Pons (tissue), 1 donor: ENCODE results near the gene SCART1.
"Not testable (repeated sequence)": the region's sequence is repeated elsewhere in the genome, so short reads cannot be mapped to it uniquely, and the experiment has no call there.

Experiments used
- DNase-seq: peaks from one replicate; pipeline ENCODE4 v3.0.0-alpha.2; 2016; ENCODE audit warnings: low spot score

SCART1 gene

DNA sequence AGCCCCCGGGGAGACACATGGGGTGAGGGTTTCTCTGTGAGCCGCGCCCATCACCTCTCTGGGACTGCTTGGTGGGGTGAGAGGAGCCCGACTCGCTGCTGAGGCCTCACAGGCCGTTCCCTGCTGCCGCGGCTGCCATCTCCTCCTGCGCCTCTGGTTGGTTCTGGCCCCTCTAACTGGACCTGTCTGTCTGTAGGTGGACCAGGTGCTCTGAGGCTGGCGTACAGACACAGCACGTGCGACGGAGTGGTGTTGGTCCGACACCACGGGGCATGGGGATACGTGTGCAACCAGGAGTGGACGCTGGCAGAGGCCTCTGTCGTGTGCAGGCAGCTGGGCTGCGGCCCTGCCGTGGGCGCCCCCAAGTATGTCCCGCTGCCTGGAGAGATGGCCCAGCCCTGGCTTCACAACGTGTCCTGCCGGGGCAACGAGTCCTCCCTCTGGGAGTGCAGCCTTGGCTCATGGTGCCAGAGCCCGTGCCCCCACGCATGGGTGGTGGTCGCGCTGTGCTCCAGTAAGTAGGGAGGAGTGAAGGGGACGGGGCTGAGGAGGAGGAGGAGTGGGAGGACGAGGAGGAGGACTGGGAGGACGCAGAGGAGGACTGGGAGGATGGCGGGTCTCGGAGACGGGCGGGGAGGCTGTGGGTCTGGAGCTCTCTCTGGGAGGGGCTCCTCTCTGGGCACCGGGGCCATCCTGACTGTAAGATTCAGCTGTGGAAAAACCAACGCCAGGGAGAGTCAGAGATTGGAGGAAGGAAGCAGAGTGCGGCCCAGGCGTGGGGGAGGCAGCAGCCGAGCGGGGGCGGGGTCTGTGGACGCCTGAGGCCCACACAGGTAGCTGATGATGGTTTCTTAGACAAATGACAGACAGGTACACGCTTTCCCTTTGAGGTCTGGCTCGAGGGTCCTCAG lies 2.6 kb downstream of the SCART1 start:
- no peak for DNase-seq

GRCh38 chr10:133457100-133457841 lies 3.5 kb downstream of the SCART1 start:
- no peak for DNase-seq

DNA sequence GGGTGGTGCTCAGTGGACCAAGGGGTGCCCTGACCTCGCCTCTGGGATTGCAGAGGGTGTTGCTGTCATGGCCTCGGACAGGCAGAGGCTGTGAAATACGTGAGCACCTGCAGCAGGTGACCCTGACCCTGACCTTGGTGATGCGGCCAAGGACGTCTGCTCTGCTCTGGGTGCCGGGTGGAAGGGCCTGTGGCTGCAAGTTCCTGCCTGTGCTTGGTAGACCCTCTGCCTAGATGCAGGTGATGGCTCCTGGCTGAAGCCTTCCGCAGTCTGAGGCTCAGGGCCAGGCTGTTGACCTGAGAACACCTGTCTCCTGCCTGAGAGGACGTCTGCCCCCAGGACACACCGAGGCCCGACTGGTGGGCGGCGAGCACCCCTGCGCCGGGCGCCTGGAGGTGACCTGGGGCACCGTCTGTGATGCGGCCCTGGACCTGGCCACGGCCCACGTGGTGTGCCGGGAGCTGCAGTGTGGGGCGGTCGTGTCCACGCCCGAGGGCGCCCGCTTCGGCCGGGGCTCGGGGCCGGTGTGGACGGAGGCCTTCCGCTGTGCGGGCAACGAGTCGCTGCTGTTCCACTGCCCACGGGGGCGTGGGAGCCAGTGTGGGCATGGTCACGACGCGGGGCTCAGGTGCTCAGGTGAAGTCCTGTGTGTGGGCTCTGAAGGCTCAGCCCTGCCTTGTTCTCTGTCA lies 4.4 kb downstream of the SCART1 start:
- no peak for DNase-seq

GRCh38 chr10:133458710-133459453 lies 5.1 kb downstream of the SCART1 start:
- no peak for DNase-seq

DNA sequence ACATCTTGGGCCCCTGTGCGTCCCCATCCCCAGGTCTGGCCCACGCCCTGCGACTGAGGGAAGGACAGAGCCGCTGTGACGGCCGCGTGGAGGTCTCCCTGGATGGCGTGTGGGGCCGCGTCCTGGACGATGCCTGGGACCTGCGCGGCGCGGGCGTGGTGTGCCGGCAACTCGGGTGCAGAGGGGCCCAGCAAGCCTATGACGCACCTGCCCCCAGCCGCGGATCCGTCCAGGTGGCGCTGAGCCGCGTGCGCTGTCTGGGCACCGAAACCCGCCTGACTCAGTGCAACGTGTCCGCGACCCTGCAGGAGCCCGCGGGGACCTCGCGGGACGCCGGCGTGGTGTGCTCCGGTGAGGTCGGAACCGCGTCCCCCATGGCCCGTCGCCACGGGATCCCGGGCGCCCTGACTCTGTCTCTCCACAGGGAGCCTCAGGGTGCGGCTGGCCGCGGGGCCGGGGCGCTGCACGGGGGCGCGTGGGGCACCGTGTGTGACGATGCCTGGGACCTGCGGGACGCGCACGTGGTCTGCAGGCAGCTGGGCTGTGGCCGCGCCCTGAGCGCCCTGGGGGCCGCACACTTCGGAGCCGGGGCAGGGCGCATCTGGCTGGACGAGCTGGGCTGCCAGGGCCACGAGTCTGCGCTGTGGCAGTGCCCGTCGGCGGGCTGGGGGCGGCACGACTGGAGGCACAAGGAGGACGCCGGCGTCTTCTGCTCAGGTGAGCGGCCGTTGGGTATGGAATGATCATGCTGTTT lies 5.9 kb downstream of the SCART1 start:
- no peak for DNase-seq

DNA sequence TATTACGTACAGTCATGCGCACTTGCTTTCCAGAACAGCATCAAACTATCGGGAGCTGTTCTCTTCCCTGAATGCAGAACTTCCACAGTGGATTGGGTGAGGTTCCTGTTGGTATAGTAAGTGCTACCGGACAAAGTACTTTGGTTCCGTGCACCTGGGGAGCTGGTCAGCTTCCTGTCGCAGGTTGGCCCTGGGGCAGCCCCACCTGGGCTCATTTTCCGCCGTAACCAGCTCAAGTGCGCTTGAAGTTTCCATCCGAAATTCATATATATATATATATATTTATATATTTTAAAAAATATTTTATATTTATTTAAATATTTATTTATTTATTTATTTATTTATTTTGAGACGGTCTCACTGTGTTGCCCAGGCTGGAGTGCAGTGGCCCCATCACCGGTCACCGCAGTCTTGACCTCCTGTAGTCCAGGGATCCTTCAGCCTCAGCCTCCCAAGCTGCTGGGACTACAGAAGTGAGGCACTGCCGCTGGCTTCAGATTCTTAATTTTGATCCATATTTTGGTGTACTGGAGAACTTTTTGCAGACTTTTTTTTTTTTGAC lies 6.5 kb downstream of the SCART1 start:
- DNase-seq = no peak

DNA sequence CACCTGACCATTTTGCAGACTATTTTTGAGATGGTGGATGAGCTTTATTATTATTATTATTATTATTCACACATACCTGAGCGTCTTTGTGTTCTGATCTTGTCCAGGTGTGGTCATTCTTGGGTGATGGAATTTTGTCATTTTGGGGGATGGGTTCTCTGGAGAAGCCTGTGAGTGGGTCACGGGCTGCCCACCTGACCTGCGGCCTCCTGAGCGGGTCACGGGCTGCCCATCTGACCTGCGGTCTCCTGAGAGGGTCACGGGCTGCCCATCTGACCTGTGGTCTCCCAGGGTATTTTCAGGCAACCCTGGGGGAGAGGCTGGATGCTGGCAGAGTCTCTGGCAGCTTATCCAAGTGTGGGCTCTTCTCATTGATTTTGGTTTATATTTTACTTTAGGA lies 7.3 kb downstream of the SCART1 start:
- DNase-seq = no peak

GRCh38 chr10:133461841-133462240 lies 8.1 kb downstream of the SCART1 start:
- DNase-seq = no peak

DNA sequence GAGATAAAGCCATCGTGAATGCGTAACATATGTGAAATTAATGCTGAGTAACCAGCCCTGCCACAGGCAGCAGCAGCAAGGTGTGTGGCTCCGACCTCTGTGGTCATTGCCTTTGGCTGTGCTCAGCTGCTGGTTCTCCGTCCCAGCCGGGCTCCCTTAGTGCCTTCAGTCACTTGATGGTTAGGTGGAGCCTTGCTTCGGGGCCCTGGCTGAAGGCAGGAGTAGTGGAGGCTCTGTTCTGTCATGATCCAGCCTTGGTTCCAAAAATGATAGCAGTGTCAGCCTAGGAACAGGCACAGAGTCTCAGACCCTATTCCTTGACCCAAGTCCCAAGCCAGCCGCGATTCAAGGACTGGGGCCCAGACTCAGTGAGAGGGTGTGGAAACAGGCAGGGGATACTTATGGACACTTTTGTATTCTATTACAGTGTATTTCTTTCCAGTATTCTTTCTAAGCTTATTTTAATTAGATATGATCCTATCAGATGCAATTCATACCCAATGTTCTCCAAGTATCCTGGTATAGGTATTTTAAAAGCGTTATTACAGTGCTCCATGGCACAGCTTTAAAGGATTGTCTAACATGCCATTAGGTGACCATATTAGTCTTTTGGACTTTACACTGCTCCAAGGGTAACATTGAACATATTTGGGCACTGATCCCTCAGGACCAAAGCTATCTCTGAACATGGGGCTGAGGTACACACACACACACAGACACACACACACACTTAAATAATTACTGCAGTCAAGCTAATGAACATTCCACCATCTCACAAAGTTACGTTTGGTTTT lies 9.0 kb downstream of the SCART1 start:
- no peak for DNase-seq

GRCh38 chr10:133464582-133465031 lies 10.9 kb downstream of the SCART1 start:
- DNase-seq = no peak

DNA sequence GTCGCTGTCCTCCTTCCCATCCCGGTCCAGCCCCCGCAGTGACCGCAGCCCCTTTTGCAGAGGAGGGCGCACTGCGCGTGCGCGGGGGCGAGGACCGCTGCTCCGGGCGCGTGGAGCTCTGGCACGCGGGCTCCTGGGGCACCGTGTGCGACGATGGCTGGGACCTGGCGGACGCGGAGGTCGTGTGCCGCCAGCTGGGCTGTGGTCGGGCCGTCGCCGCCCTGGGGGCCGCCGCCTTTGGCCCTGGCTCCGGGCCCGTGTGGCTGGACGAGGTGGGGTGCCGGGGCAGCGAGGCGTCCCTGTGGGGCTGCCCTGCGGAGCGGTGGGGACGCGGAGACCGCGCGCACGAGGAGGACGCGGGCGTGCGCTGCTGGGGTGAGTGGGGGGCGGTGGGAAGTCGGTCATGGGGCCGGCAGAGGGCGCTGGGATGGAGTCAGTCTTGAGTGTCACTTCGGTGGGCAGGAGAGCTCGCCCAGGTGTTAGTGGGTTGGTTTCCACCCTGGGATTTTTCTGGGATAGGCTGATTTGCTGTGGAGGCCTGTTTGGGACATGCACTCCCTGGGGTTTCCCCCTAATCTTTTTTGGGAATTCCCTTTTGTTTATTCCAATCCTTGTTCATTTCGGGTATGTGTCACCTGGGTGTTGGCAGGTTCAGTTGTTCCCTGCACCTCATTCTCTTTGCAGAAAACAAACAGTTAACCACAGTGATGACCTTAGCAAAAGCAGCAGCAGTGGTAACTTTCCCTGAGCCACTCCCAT lies 11.6 kb downstream of the SCART1 start:
- no peak for DNase-seq

GRCh38 chr10:133465950-133466474 lies 12.3 kb downstream of the SCART1 start:
- no peak for DNase-seq

DNA sequence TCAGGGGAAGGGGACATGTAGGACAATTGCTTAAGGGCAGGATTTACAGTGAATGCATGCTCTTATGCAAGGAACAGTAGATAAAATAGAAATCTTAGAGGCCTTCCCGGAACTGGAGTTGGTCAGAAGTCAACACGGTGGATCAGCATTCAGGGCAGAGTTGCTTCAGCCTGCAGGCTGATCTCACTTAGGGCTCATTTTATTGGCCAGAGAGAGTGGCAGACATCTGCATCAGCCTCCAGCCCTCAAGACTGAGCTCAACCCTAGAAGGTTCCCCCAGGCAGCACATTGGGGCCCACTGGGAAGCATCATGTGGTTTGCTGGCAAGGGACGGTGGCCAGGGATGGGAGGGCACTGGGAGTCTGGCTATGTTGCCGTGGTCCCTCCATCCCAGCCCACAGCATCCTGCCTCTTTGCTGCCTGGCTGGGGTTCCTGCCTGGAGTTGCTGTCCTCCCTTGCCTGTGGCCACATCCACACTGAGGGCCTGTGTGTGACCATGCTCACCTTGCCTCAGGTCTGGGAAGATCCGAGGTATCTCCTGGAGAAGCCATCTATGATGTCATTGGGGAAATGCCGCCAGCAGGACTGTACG lies 13.0 kb downstream of the SCART1 start:
- no peak for DNase-seq

DNA sequence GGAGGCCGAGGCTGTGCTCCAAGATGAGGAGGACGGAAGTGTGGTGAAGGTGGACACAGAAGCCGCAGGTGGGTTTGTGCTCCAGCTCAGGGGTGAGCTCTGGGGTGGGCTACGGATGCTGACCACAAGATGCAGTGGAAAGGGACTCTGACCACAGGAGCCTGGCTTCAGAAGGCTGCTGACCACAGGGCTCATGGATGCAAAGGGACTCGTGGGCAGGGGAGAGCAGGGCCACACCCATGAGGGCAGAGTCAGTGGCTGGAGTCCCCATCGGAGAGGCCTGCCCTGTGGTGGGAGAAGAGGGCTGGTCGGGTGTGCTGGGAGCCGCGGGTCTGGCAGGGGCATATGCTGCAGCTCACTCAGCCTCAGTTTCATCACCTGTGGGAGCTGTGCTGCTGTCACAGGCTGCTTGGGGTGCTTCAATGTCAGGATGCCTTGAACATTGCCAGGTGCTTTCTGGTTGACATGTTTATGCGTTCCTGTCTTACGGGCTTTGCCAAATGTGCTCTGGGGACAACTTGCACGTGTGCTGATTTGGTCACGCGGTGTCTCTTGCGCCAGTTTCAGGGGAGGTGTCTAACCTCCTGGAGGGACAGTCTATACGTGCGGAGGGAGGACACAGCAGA lies 13.7 kb downstream of the SCART1 start:
- DNase-seq = no peak

DNA sequence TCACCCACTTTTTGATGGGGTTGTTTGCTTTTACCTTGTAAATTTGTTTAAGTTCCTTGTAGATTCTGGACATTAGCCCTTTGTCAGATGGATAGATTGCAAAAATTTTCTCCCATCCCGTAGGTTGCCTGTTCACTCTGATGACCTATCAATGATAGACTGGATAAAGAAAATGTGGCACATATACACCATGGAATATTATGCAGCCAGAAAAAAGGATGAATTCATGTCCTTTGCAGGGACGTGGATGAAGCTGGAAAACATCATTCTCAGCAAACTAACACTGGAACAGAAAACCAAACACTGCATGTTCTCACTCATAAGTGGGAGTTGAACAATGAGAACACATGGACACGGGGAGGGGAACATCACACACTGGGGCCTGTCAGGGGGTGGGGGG lies 15.5 kb downstream of the SCART1 start:
- DNase-seq = not testable (repeated sequence)

GRCh38 chr10:133471300-133472109 lies 17.8 kb downstream of the SCART1 start:
- no peak for DNase-seq

DNA sequence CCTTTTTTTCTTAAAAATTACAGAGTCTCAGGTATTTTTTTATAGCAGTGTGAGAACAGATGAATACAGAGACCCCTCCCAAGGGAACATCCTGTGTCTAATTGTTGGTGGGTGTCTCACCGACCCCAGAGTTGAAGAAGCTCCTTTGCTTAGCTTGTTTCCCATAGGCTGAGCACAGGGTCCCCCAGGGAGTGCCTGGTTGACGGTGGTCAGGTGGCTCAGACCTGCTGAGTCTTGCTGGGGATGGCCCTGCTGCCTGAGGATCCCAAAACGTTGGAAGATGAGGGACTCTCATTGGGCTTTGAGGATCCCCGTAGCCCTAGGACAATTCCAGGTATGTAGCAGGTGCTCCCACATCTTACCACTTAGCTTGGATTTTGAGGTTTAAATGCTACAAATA lies 19.5 kb downstream of the SCART1 start:
- no peak for DNase-seq
